Spleen (tissue), 7 donors: Measurements from ENCODE around the gene SF3B1.

Source experiments
- POLR2AphosphoS5 ChIP-seq, 3 donors: sonication (generic); formaldehyde crosslinking; IDR thresholded peaks; one replicate each; pipeline ENCODE4 v1.5.1; 2017; ENCODE audit warnings: antibody characterized with exemption in 3 of 3
- TF ChIP-seq, protein P1 (sequence below), 11 experiments: fragments of 200-600 bp in 7 of 11; fragments of 450-650 bp in 4 of 11; sonication (generic) in 4 of 11; IDR thresholded peaks in 8 of 11; conservative IDR thresholded peaks in 3 of 11; 1 replicate in 7 of 11; 2 replicates in 4 of 11; pipeline versions ENCODE4 v1.4.0 to v1.8.0; 2016 to 2021; ENCODE audit warnings: antibody characterized with exemption in 11 of 11, inconsistent platforms in 4 of 11, mild to moderate bottlenecking in 1 of 11
- donor health status: DM: no; HTN: no; CAD: no; lungs with moderate emphysema.
- donor health status: DM: no; HTN: no; CAD: no.
- donor health status: DM: no; HTN: no; CAD: no.

- TF ChIP-seq, protein P1, sequence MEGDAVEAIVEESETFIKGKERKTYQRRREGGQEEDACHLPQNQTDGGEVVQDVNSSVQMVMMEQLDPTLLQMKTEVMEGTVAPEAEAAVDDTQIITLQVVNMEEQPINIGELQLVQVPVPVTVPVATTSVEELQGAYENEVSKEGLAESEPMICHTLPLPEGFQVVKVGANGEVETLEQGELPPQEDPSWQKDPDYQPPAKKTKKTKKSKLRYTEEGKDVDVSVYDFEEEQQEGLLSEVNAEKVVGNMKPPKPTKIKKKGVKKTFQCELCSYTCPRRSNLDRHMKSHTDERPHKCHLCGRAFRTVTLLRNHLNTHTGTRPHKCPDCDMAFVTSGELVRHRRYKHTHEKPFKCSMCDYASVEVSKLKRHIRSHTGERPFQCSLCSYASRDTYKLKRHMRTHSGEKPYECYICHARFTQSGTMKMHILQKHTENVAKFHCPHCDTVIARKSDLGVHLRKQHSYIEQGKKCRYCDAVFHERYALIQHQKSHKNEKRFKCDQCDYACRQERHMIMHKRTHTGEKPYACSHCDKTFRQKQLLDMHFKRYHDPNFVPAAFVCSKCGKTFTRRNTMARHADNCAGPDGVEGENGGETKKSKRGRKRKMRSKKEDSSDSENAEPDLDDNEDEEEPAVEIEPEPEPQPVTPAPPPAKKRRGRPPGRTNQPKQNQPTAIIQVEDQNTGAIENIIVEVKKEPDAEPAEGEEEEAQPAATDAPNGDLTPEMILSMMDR (IDR thresholded peaks at IDR 0.05 in 8 of 11, conservative IDR thresholded peaks at IDR 0.05 in 3 of 11) = no peak
- no peak for TF ChIP-seq POLR2AphosphoS5 (IDR thresholded peaks at IDR 0.05)
These were observed 25.8 kb upstream of the SF3B1 start for GRCh38 chr2:197460649-197461048.
